NT2/D1 (cell line): ENCODE data around the gene FAM204A.

Experiments
- DNase-seq: peaks from one replicate; pipeline ENCODE4 v3.0.0-alpha.2; 2011; ENCODE audit warnings: low read depth, low spot score
- H3K27me3 ChIP-seq: 2 replicates; pipeline ENCODE4 v1.6.0; 2011; ENCODE audit warnings: mild to moderate bottlenecking; ENCODE audit not compliant: insufficient read length, insufficient read depth
- H3K36me3 ChIP-seq: 2 replicates; pipeline ENCODE4 v1.6.1; 2011; ENCODE audit warnings: mild to moderate bottlenecking, low read length, mixed read lengths; ENCODE audit not compliant: insufficient read depth, insufficient read length
- H3K4me1 ChIP-seq: 2 replicates; pipeline ENCODE4 v1.5.1; 2011; ENCODE audit not compliant: insufficient read depth, insufficient read length
- H3K4me3 ChIP-seq: 2 replicates; pipeline ENCODE4 v1.5.1; 2011; ENCODE audit warnings: low read depth; ENCODE audit not compliant: insufficient read length
- H3K9ac ChIP-seq: 2 replicates; pipeline ENCODE4 v1.6.0; 2011; ENCODE audit warnings: low read depth; ENCODE audit not compliant: insufficient read length
- H3K9me3 ChIP-seq: 2 replicates; pipeline ENCODE4 v1.5.1; 2011; ENCODE audit warnings: mild to moderate bottlenecking, low read length; ENCODE audit not compliant: insufficient read depth
- SUZ12 ChIP-seq: IDR thresholded peaks from 2 replicates; pipeline ENCODE4 v1.6.1; 2011; ENCODE audit not compliant: insufficient read length, insufficient read depth; ENCODE audit errors: extremely low read depth
- YY1 ChIP-seq: IDR thresholded peaks from 2 replicates; pipeline ENCODE4 v1.6.1; 2011; ENCODE audit not compliant: insufficient read length, insufficient read depth
- ZNF274 ChIP-seq: IDR thresholded peaks from 2 replicates; pipeline ENCODE4 v1.6.1; 2011; ENCODE audit warnings: mild to moderate bottlenecking, low read depth, low read length

The FAM204A gene

DNA sequence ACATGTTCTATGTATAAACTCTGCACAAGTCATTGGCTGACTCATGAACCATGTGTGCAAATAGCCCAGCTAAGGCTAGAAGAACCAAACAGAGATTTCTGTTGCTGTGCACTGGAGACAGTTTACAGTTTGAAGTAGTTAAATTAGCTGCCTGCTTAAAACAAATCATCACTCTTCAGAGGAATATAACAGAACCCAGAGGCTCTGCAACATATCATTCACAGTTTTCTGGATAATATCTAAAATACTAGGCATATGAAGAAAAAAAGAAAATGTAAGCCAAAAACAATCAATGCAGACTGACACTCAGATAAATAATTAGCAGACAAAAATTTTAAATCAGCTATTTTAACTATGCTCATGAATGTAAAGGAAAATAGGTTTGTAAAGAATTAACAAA is 23.6 kb upstream of the FAM204A start:
- no peak for TF ChIP-seq ZNF274
- TF ChIP-seq SUZ12: no peak
- TF ChIP-seq YY1: no peak
- H3K9me3 ChIP-seq: peaks cover 12% of the 10 kb centered on the region
- H3K27me3 ChIP-seq: no peaks in the 10 kb centered on the region
- H3K4me3 ChIP-seq: no peak overlapping the region
- H3K4me1 ChIP-seq: no peaks in the 10 kb centered on the region
- H3K36me3 ChIP-seq: no peaks in the 10 kb centered on the region
- DNase-seq: no peak
- H3K9ac ChIP-seq: no peak overlapping the region

DNA sequence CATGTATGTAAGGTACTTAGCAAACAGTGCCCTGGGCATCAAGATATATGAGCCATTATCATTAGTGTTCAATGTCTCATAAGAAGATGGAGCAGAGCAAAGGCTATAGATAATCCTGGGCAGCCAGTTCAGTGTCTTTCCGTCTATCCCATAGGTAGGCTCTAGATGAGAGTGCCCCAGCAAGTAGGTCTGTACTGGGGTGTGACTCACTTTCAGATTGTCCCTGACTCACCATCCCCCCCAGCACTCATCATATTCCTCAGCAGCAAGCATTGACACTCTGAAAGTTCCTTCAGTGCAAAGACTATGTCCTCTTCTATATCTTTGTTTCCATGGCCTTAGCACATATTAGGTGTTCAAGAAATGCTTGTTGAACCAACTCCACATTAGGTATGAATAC is 20.0 kb upstream of the FAM204A start:
- Histone ChIP-seq H3K9me3 (peaks cover 12% of the 10 kb centered on the region), H3K9ac (no peak overlapping the region), H3K4me3 (no peak overlapping the region), H3K27me3 (no peaks in the 10 kb centered on the region), H3K36me3 (no peaks in the 10 kb centered on the region), H3K4me1 (no peaks in the 10 kb centered on the region)
- no peak for DNase-seq
- TF ChIP-seq SUZ12 (no peak), ZNF274 (no peak), YY1 (no peak)

DNA sequence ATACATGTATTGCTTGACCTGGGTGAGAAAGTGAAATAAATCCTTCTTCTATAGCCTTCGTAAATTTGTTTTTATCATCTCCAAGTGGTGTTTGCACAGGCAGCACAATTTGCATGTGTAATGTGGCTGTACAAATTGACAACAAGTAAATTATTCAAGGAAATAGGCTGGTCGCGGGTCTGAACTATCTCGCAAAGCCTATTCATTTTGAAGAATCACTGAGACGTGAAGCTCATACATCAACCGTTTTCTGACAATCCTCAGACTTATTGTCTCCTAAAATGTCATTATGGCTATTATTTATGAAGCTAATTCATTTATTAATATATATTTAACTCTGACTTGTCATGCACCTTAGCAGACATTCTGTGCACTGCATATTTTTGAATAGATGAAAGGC is 16.2 kb upstream of the FAM204A start:
- DNase-seq: no peak
- TF ChIP-seq ZNF274 (no peak), YY1 (no peak), SUZ12 (no peak)
- Histone ChIP-seq H3K9ac (no peak overlapping the region), H3K36me3 (no peaks in the 10 kb centered on the region), H3K9me3 (no peaks in the 10 kb centered on the region), H3K4me1 (no peaks in the 10 kb centered on the region), H3K4me3 (no peak overlapping the region), H3K27me3 (no peaks in the 10 kb centered on the region)

DNA sequence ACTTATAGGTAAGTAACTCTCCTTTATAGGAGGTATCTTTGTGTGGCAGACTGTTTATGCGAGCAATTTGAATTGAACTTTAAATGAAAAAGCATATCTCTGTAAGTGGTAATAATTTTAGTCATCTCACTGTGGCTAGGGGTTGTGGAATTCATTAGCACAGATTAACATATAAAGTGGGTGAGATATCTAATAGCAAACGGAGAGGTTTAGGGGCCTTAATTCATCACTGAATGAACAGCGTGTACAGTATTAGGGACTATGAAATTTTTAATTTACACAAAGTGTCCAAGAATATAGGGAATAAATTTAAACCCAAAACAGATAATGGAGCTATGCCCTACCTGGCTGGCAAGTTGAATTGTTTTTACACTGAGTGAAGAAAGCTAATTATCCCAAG is 15.7 kb upstream of the FAM204A start:
- Histone ChIP-seq H3K4me3 (no peak overlapping the region), H3K9ac (no peak overlapping the region), H3K9me3 (no peaks in the 10 kb centered on the region), H3K4me1 (no peaks in the 10 kb centered on the region), H3K27me3 (no peaks in the 10 kb centered on the region), H3K36me3 (no peaks in the 10 kb centered on the region)
- no peak for TF ChIP-seq SUZ12
- no peak for DNase-seq

DNA sequence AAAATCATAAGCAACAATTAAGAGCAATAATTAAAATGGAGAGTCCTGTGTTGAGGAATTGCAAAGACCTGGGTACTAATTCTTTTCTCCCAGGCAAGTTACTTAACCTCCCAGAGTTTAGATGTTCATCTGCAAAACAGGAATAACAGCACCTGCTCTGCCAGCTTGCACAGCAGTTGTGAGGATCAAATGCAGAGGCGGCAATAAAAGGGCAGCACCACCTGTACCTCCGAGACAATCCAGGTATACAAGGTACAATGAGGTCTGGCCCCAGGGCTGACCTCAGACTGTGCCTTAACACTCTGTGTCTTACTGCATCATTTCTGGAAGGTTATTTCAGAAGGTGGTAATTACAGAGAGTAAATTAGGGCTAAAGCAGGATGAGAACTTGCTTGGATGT is 14.5 kb upstream of the FAM204A start:
- H3K4me1 ChIP-seq: no peaks in the 10 kb centered on the region
- H3K27me3 ChIP-seq: no peaks in the 10 kb centered on the region
- H3K36me3 ChIP-seq: no peaks in the 10 kb centered on the region
- H3K9ac ChIP-seq: no peak overlapping the region
- no peak for TF ChIP-seq YY1
- TF ChIP-seq ZNF274: no peak
- no peak for TF ChIP-seq SUZ12
- no peak for DNase-seq
- H3K9me3 ChIP-seq: no peaks in the 10 kb centered on the region
- H3K4me3 ChIP-seq: no peak overlapping the region

DNA sequence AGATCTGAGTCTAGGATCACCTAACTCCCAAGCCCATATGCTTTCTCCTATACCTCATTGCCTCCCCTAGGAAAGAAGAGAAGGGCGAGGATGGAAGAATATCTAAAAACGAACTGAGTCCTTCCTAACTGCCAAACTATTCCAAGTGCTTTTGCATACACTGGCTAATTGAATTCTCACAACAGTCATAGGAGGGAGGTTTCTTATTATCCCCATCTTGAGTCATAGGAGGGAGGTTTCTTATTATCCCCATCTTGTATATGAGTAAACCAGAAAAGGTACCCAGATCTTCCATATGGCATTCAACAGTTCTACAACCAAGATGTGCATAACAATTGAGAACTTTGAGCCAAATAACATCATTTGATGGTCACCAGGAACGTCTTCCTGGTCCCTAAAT is 13.1 kb upstream of the FAM204A start:
- H3K4me1 ChIP-seq: no peaks in the 10 kb centered on the region
- H3K9me3 ChIP-seq: no peaks in the 10 kb centered on the region
- TF ChIP-seq SUZ12 (no peak), ZNF274 (no peak), YY1 (no peak)
- no peaks in the 10 kb centered on the region for H3K36me3 ChIP-seq
- no peaks in the 10 kb centered on the region for H3K27me3 ChIP-seq
- H3K9ac ChIP-seq: no peak overlapping the region
- DNase-seq: no peak
- H3K4me3 ChIP-seq: no peak overlapping the region

DNA sequence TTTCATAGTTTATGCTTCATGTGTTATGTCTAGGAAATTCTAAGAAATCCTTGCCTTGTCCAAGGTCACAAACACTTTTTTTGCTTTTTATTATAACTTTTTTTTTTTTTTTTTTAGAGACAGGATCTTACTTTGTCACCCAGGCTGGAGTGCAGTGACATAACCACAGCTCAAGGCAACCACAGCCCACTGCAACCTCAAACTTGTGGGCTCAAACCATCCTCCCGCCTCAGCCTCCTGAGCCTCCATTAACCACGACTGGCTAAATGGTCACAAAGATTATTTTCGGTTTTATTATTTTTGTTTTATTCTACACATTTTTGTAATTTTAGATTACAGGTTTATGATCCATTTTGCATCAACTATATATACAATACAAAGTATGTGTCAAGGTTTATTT is 7.1 kb upstream of the FAM204A start:
- no peak overlapping the region for H3K9ac ChIP-seq
- no peak for TF ChIP-seq YY1
- TF ChIP-seq ZNF274: no peak
- no peak for TF ChIP-seq SUZ12
- H3K4me1 ChIP-seq: no peaks in the 10 kb centered on the region
- H3K36me3 ChIP-seq: no peaks in the 10 kb centered on the region
- H3K4me3 ChIP-seq: no peak overlapping the region
- DNase-seq: no peak
- no peaks in the 10 kb centered on the region for H3K9me3 ChIP-seq
- no peaks in the 10 kb centered on the region for H3K27me3 ChIP-seq

DNA sequence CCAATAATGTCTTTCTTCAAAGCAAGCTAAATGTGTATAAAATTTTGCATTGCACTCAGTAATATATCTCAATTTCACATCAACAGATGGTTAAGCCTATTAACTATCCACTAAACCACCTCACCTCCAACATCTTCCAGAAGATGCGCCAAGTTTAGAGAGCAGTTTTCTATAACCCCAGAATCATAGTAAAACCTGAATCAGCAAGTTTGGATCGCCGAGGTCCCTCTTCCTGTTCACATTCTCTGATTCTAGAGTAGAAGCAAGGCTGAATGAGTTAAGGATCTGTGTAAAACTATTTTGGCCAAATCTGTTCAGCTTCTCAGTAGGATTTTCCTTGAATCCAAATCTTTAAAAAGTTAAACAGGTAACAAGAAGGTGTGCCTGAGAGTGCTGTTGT is 1.4 kb upstream of the FAM204A start:
- no peak for DNase-seq
- H3K4me3 ChIP-seq: no peak overlapping the region
- no peak overlapping the region for H3K9ac ChIP-seq
- no peaks in the 10 kb centered on the region for H3K4me1 ChIP-seq
- H3K36me3 ChIP-seq: peaks cover 9% of the 10 kb centered on the region
- no peak for TF ChIP-seq SUZ12
- no peak for TF ChIP-seq ZNF274
- no peak for TF ChIP-seq YY1
- no peaks in the 10 kb centered on the region for H3K27me3 ChIP-seq
- no peaks in the 10 kb centered on the region for H3K9me3 ChIP-seq
